HepG2 (cell line): ENCODE measurements around the gene SPINK8. TPM values are rescaled to one million over a fixed set of nuclear protein-coding genes. Genes with fewer than 3 reads are reported as not detected.

Experiments
- ATAC-seq: fragments of 200-7000 bp; cut with Tn5 transposase; 3 replicates; pipeline ENCODE4 v1.9.1; 2020; ENCODE audit warnings: mild to moderate bottlenecking, moderate library complexity
- BruUV-seq: library from RNA; stranded (reverse); fragments of 400-500 nt; replicated peaks from 2 replicates; lab custom pipeline; 2021; lab: Mats Ljungman, UMichigan
- CTCF ChIA-PET: fragments of 300-600 bp; formaldehyde crosslinking; extraction: SDS; loops from one replicate; lab custom pipeline; 2021; ENCODE audit warnings: low total read pairs, inconsistent platforms, low intra/inter-chr PET ratio; lab: Yijun Ruan, JAX
- POLR2A ChIA-PET: fragments of 350-600 bp; sonication (Branson Sonifier 250); formaldehyde crosslinking; loops from one replicate; lab custom pipeline; 2020; ENCODE audit warnings: antibody characterized with exemption, inconsistent platforms; lab: Yijun Ruan, JAX
- DNase-seq: peaks from one replicate; pipeline ENCODE4 v3.0.0-alpha.2; 2015; ENCODE audit warnings: low spot score
- FAIRE-seq: peaks from 3 replicates; lab custom pipeline; 2011; peaks lifted over from hg19 to GRCh38; lab: Jason Lieb, UNC
- H2AFZ ChIP-seq: one replicate; pipeline ENCODE4 v1.6.1; 2011; ENCODE audit warnings: low read length, inconsistent platforms
- H3K27ac ChIP-seq: fragments of 300-600 bp; 3 replicates; pipeline ENCODE4 v1.8.0; 2011; ENCODE audit warnings: mixed run types, mild to moderate bottlenecking, mixed read lengths, low read length, inconsistent platforms; ENCODE audit not compliant: insufficient read depth; ENCODE audit errors: extremely low read length
- H3K27me3 ChIP-seq, 2 experiments: fragments of 200-600 bp in 1 of 2; 2 replicates in 1 of 2; 3 replicates in 1 of 2; pipeline versions ENCODE4 v1.6.0 to v1.8.0; 2011; ENCODE audit warnings: low read length in 2 of 2, mild to moderate bottlenecking in 2 of 2, moderate library complexity in 2 of 2, inconsistent platforms in 1 of 2; ENCODE audit not compliant: insufficient read depth in 2 of 2, control insufficient read depth in 1 of 2
- H3K36me3 ChIP-seq, 2 experiments: fragments of 200-600 bp in 1 of 2; replicated peaks in 1 of 2; 2 replicates in 1 of 2; 3 replicates in 1 of 2; pipeline versions ENCODE4 v1.5.1 to v1.8.0; 2011; ENCODE audit warnings: low read length in 2 of 2, inconsistent platforms in 1 of 2; ENCODE audit not compliant: insufficient read depth in 2 of 2, control insufficient read depth in 1 of 2
- H3K4me1 ChIP-seq: 2 replicates; pipeline ENCODE4 v1.5.1; 2012; ENCODE audit warnings: low read length, inconsistent platforms; ENCODE audit not compliant: insufficient read depth
- H3K4me2 ChIP-seq: 2 replicates; pipeline ENCODE4 v1.6.0; 2011; ENCODE audit warnings: low read depth, low read length, inconsistent platforms
- H3K4me3 ChIP-seq, 3 experiments: fragments of 200-600 bp in 1 of 3; sonication (generic), shearing (Covaris generic) in 1 of 3; replicated peaks in 1 of 3; 2 replicates each; pipeline ENCODE4 v1.5.1; 2011 to 2016; ENCODE audit warnings: low read length in 3 of 3, inconsistent platforms in 2 of 3, low read depth in 2 of 3, mild to moderate bottlenecking in 2 of 3, control low read depth in 1 of 3, mixed read lengths in 1 of 3; ENCODE audit not compliant: insufficient read depth in 1 of 3
- H3K79me2 ChIP-seq: one replicate; pipeline ENCODE4 v1.6.1; 2011; ENCODE audit warnings: low read length, inconsistent platforms; ENCODE audit not compliant: insufficient read depth
- H3K9ac ChIP-seq: 2 replicates; pipeline ENCODE4 v1.6.0; 2011; ENCODE audit warnings: mild to moderate bottlenecking, low read depth, low read length, inconsistent platforms; ENCODE audit not compliant: insufficient read depth
- H3K9me3 ChIP-seq: 2 replicates; pipeline ENCODE4 v1.5.1; 2012; ENCODE audit warnings: mild to moderate bottlenecking, low read length
- H4K20me1 ChIP-seq: 2 replicates; pipeline ENCODE4 v1.6.0; 2011; ENCODE audit warnings: inconsistent platforms, mild to moderate bottlenecking, low read length, moderate library complexity; ENCODE audit not compliant: insufficient read depth
- GZF1 ChIP-seq: sonication (generic); formaldehyde crosslinking; IDR thresholded peaks from 2 replicates; pipeline ENCODE4 v1.5.1; 2020; ENCODE audit warnings: mild to moderate bottlenecking, missing genetic modification reagents
- HNRNPLL ChIP-seq: fragments of 200-400 bp; formaldehyde crosslinking; IDR thresholded peaks from 2 replicates; pipeline ENCODE4 v1.6.1; 2017; ENCODE audit warnings: mild to moderate bottlenecking, low read depth, low read length; ENCODE audit not compliant: poor library complexity, severe bottlenecking
- IKZF4 ChIP-seq: sonication (generic); formaldehyde crosslinking; IDR thresholded peaks from 2 replicates; pipeline ENCODE4 v1.5.1; 2020; ENCODE audit warnings: borderline replicate concordance, mild to moderate bottlenecking, low read depth, missing genetic modification reagents; ENCODE audit errors: not compliant biosample characterization
- MBD4 ChIP-seq: IDR thresholded peaks from 2 replicates; pipeline ENCODE4 v1.6.1; 2012; ENCODE audit warnings: low read length, inconsistent platforms, borderline replicate concordance
- SP5 ChIP-seq: IDR thresholded peaks from 2 replicates; pipeline ENCODE4 v1.6.1; 2016; ENCODE audit warnings: low read depth, borderline replicate concordance
- ZNF136 ChIP-seq: sonication (generic); formaldehyde crosslinking; IDR thresholded peaks from 2 replicates; pipeline ENCODE4 v1.8.1; 2022; ENCODE audit warnings: low read depth, mild to moderate bottlenecking, moderate library complexity, missing genetic modification reagents
- ZNF501 ChIP-seq: sonication (generic); formaldehyde crosslinking; IDR thresholded peaks from 2 replicates; pipeline ENCODE4 v1.5.1; 2020; ENCODE audit warnings: mild to moderate bottlenecking, moderate library complexity, missing genetic modification reagents
- ZNF558 ChIP-seq: sonication (generic); formaldehyde crosslinking; IDR thresholded peaks from 2 replicates; pipeline ENCODE4 v1.9.0; 2022; ENCODE audit warnings: mild to moderate bottlenecking, missing genetic modification reagents, borderline replicate concordance
- ZNF773 ChIP-seq: sonication (generic); formaldehyde crosslinking; IDR thresholded peaks from 2 replicates; pipeline ENCODE4 v1.4.0; 2020; ENCODE audit warnings: missing genetic modification reagents, borderline replicate concordance
- WGBS: methylation state at CpG from one replicate; pipeline ENCODE4 v1.1.6; 2017; ENCODE audit warnings: low lambda C conversion rate; 5-methylcytosine and 5-hydroxymethylcytosine counted together
- in situ Hi-C: cut with HindIII; loops from 2 replicates; pipeline ENCODE4 v1.10.0; 2017; ENCODE audit warnings: low pct_unique_long_range_greater_than_20kb; ENCODE audit not compliant: extremely low pct_ligation_motif_present
- intact Hi-C: fragments of 100-400 bp; cut with micrococcal nuclease; formaldehyde crosslinking; loops from one replicate; pipeline ENCODE4 v1.10.0; 2022; ENCODE audit not compliant: unreplicated experiment
- polyA plus RNA-seq, 8 experiments: library from polyadenylated mRNA; depleted of rRNA in 3 of 8; stranded (reverse) in 7 of 8; unstranded in 1 of 8; fragments of >200 nt; fragmentation: Illumina TruSeq in 4 of 8; extraction: Trizol in 4 of 8; gene quantifications; 2 replicates each; pipeline versions ENCODE4 v1.2.1 to v1.2.3, GENCODE V29; 2011 to 2016; ENCODE audit warnings: low read depth in 4 of 8, missing spikeins in 1 of 8, mixed read lengths in 1 of 8; ENCODE audit not compliant: insufficient read depth in 1 of 8
- total RNA-seq, 5 experiments: library from RNA; depleted of rRNA; stranded (reverse); fragments of >200 nt; fragmentation: Illumina TruSeq; extraction: Trizol; gene quantifications; 2 replicates each; pipeline ENCODE4 v1.2.3, GENCODE V29; 2016; ENCODE audit warnings: low read depth in 1 of 5
- TF ChIP-seq, protein P1 (sequence below): sonication (generic); formaldehyde crosslinking; IDR thresholded peaks from 2 replicates; pipeline ENCODE4 v1.5.0; 2020; ENCODE audit warnings: missing genetic modification reagents

The SPINK8 gene
- total and polyA plus RNA-seq, 2 of the 13 experiments (the other 11 are each of a cell fraction or from before 2014, with no cell fraction given): not detected

- DNase-seq: no peak
- Histone ChIP-seq H3K27me3 (0 out of 5 replicates have a peak, but pooled peaks cover 1 to 6% of the 10 kb centered on the region in 2 experiments), H4K20me1 (no peaks in the 10 kb centered on the region), H3K27ac (no peak overlapping the region), H3K36me3 (no peaks in the 10 kb centered on the region), H3K4me2 (no peak overlapping the region), H3K4me1 (no peaks in the 10 kb centered on the region), H3K9ac (no peak overlapping the region), H3K79me2 (no peaks in the 10 kb centered on the region), H3K9me3 (no peaks in the 10 kb centered on the region), H2AFZ (no peak overlapping the region), H3K4me3 (no peak overlapping the region)
- TF ChIP-seq ZNF773: no peak
- no peak for TF ChIP-seq SP5 (CRISPR knock-in tag)
- TF ChIP-seq ZNF558 (CRISPR knock-in tag): no peak
- TF ChIP-seq HNRNPLL: no peak
- no peak for TF ChIP-seq MBD4
- TF ChIP-seq GZF1 (CRISPR knock-in tag): no peak
- TF ChIP-seq, protein P1, sequence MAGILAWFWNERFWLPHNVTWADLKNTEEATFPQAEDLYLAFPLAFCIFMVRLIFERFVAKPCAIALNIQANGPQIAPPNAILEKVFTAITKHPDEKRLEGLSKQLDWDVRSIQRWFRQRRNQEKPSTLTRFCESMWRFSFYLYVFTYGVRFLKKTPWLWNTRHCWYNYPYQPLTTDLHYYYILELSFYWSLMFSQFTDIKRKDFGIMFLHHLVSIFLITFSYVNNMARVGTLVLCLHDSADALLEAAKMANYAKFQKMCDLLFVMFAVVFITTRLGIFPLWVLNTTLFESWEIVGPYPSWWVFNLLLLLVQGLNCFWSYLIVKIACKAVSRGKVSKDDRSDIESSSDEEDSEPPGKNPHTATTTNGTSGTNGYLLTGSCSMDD (CRISPR knock-in tag): no peak
- POLR2A ChIA-PET: no interaction called here
- no TSS peak for BruUV-seq
- 25% methylated on average over 1 of the region's 1 CpG for WGBS
- ATAC-seq: no peak
- in situ Hi-C loops: no loop called here
- CTCF ChIA-PET: no interaction called here
- no peak for FAIRE-seq
- intact Hi-C loops: no loop called here
Observed at GRCh38 chr3:48364840-48365239, 31.4 kb upstream of the SPINK8 start.

DNA sequence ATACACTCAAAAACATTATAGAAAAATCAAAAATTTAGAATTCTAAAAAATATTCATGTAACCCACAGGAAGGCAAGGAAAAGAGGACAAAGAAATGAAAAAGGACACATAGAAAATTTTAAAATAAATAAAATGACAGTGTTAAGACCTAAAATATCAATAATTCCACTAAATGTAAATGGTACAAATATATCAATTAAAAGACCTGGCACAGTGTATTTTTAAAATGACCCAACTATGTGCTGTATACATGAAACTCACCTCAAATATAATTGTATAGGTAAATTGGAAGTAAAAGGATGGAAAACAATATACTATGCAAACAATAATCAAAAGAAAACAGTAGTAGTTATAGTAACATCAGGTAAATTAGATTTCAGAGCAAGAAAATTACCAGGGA, 28.5 kb upstream of the SPINK8 start:
- Histone ChIP-seq H3K27ac (no peak overlapping the region), H3K4me2 (no peak overlapping the region), H3K9me3 (no peaks in the 10 kb centered on the region), H3K79me2 (no peaks in the 10 kb centered on the region), H3K27me3 (0 out of 5 replicates have a peak, but pooled peaks cover 0 to 1% of the 10 kb centered on the region in 2 experiments), H4K20me1 (no peaks in the 10 kb centered on the region), H3K4me1 (peaks cover 11% of the 10 kb centered on the region), H3K4me3 (no peak overlapping the region), H2AFZ (no peak overlapping the region), H3K9ac (no peak overlapping the region), H3K36me3 (no peaks in the 10 kb centered on the region)
- intact Hi-C loops (no loop called here), in situ Hi-C loops (no loop called here)
- DNase-seq (no peak), FAIRE-seq (no peak), ATAC-seq (no peak)
- ChIA-PET CTCF (no interaction called here), POLR2A (no interaction called here)
- no peak for TF ChIP-seq IKZF4 (CRISPR knock-in tag)
- TF ChIP-seq ZNF501 (CRISPR knock-in tag): no peak
- no peak for TF ChIP-seq ZNF136 (CRISPR knock-in tag)
- BruUV-seq: no TSS peak
